CD4-positive, CD25-positive, alpha-beta regulatory T cell (primary cell): ENCODE data around the gene MEIS1. TPM values are rescaled to one million over a fixed set of nuclear protein-coding genes. Genes with fewer than 3 reads are reported as not detected.
A peak's percentile ranks its signal among the peaks of the same experiment; 100 is the strongest.
"Not testable (repeated sequence)": the region's sequence is repeated elsewhere in the genome, so short reads cannot be mapped to it uniquely, and the experiment has no call there.

ENCODE experiments used
- ATAC-seq, 2 donors: fragments of 150-1000 bp; cut with Tn5 transposase; one replicate each; pipeline ENCODE4 v1.10.0; 2021; ENCODE audit warnings: low read depth in 2 of 2, moderate number of reproducible peaks in 2 of 2, moderate library complexity in 1 of 2
- DNase-seq, 3 donors: peaks; one replicate each; pipeline versions ENCODE4 v3.0.0 to v3.0.0-alpha.2; 2012 to 2022; ENCODE audit warnings: mixed read lengths in 1 of 3
- H3K27ac ChIP-seq: one replicate; pipeline ENCODE4 v1.7.0; 2013; ENCODE audit warnings: mild to moderate bottlenecking, low read length; ENCODE audit not compliant: insufficient read depth, poor library complexity, severe bottlenecking
- H3K27me3 ChIP-seq: one replicate; pipeline ENCODE4 v1.7.0; 2013; ENCODE audit warnings: low read length; ENCODE audit not compliant: control insufficient read depth, insufficient read depth
- H3K36me3 ChIP-seq: one replicate; pipeline ENCODE4 v1.7.0; 2013; ENCODE audit warnings: mild to moderate bottlenecking, low read length, moderate library complexity; ENCODE audit not compliant: control insufficient read depth, insufficient read depth
- H3K4me1 ChIP-seq: 2 replicates; pipeline ENCODE4 v1.7.0; 2013; ENCODE audit warnings: mild to moderate bottlenecking, low read length; ENCODE audit not compliant: insufficient read depth, control insufficient read depth, poor library complexity, severe bottlenecking
- H3K4me3 ChIP-seq: one replicate; pipeline ENCODE4 v1.7.0; 2013; ENCODE audit warnings: low read depth, mild to moderate bottlenecking, low read length, moderate library complexity
- H3K9me3 ChIP-seq, 2 experiments: 1 replicate in 1 of 2; 2 replicates in 1 of 2; pipeline ENCODE4 v1.7.0; 2013; ENCODE audit warnings: low read length in 2 of 2, mild to moderate bottlenecking in 1 of 2, moderate library complexity in 1 of 2; ENCODE audit not compliant: control insufficient read depth in 2 of 2
- H3K27ac Mint-ChIP-seq, 3 donors: one replicate each; pipeline ENCODE4 v1.8.0; 2020 to 2022; ENCODE audit warnings: mild to moderate bottlenecking in 3 of 3, mixed read lengths in 3 of 3, moderate library complexity in 2 of 3
- H3K27me3 Mint-ChIP-seq: one replicate; pipeline ENCODE4 v1.8.0; 2022; ENCODE audit warnings: mild to moderate bottlenecking, mixed read lengths
- H3K36me3 Mint-ChIP-seq: one replicate; pipeline ENCODE4 v1.8.0; 2020; ENCODE audit warnings: mixed read lengths
- H3K4me1 Mint-ChIP-seq, 4 donors: one replicate each; pipeline ENCODE4 v1.8.0; 2020 to 2022; ENCODE audit warnings: mixed read lengths in 4 of 4, mild to moderate bottlenecking in 1 of 4
- H3K4me3 Mint-ChIP-seq, 4 donors: one replicate each; pipeline ENCODE4 v1.8.0; 2020 to 2022; ENCODE audit warnings: mild to moderate bottlenecking in 4 of 4, mixed read lengths in 4 of 4, moderate library complexity in 3 of 4
- H3K9me3 Mint-ChIP-seq, 7 donors: one replicate each; pipeline ENCODE4 v1.8.0; 2020 to 2022; ENCODE audit warnings: mixed read lengths in 7 of 7, mild to moderate bottlenecking in 3 of 7, moderate library complexity in 2 of 7
- polyA plus RNA-seq, 4 donors: library from polyadenylated mRNA; unstranded; fragments of 300-500 nt; fragmentation: Illumina TruSeq; gene quantifications; one replicate each; pipeline ENCODE4 v1.2.3, GENCODE V29; 2021
- total RNA-seq: library from RNA; stranded (reverse); gene quantifications from one replicate; pipeline ENCODE4 v1.2.3, GENCODE V29; 2022

MEIS1 gene
- total RNA-seq: 3.6 TPM
- not detected for polyA plus RNA-seq

DNA sequence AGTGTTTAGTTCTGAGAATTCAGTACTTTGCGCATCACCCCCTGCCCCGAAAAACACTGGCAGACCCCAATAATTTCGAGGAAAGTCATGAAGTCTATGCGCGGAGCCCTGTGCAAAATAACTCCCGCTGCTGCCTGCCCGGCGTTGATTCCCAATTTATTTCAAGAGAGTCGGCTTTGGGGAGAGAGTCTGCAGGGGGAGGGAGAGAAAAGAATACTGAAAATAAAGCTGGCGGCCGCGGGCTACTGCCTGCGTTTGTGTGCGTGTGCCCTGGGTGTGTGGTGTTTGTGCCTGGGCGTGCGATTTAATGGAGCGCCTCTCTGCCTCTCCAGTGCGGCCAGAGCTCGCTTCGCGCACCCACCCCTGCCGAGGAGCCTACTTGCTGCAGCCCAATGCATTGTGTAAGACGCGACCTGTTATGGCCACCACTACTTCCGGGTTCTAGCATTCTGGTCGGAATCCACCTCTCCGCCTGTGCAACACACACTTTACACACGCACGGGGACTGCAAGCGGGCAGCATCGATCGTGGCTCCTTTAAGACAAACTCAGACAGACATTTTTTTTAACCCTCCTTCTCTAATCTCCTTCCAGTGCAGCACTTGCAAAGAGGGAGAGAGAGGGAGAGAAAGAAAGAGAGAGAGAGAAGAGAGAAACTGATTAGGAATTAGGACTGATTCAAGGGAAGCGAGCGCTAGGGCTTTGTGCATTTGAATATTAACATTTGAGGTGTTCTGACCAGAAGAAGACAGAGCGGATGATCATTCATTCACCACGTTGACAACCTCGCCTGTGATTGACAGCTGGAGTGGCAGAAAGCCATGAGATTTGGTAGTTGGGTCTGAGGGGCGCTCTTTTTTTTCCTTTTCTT lies at the start of gene MEIS1:
TSS of gene MEIS1 (plus strand) at position 447 of the 870 bp plus-strand sequence. CDS start 732 bp downstream, outside the sequence.
- H3K27me3 ChIP-seq: peaks cover 47% of the 10 kb centered on the region
- H3K9me3 Mint-ChIP-seq: peaks cover 0 to 7% (median 0%) of the 10 kb centered on the region in 7 donors
- no peaks in the 10 kb centered on the region for H3K36me3 ChIP-seq
- peaks cover 98% of the 10 kb centered on the region for H3K27me3 Mint-ChIP-seq
- no peaks in the 10 kb centered on the region for H3K36me3 Mint-ChIP-seq
- peak within 1 kb of the TSS; percentile 44 for H3K4me3 ChIP-seq
- peak within 1 kb of the TSS; percentile 71 to 95 (median 73) for H3K4me3 Mint-ChIP-seq
- peak in 1 of 3 donors; percentile 49 for DNase-seq
- ATAC-seq: peak; percentile 14 to 47
- H3K27ac ChIP-seq: no peak within 1 kb of the TSS
- H3K27ac Mint-ChIP-seq: peak within 1 kb of the TSS in 1 of 3 donors; percentile 92
- peaks cover 28% of the 10 kb centered on the region for H3K4me1 ChIP-seq
- H3K9me3 ChIP-seq: no peaks in the 10 kb centered on the region
- peaks cover 0 to 37% (median 18%) of the 10 kb centered on the region in 4 donors for H3K4me1 Mint-ChIP-seq

DNA sequence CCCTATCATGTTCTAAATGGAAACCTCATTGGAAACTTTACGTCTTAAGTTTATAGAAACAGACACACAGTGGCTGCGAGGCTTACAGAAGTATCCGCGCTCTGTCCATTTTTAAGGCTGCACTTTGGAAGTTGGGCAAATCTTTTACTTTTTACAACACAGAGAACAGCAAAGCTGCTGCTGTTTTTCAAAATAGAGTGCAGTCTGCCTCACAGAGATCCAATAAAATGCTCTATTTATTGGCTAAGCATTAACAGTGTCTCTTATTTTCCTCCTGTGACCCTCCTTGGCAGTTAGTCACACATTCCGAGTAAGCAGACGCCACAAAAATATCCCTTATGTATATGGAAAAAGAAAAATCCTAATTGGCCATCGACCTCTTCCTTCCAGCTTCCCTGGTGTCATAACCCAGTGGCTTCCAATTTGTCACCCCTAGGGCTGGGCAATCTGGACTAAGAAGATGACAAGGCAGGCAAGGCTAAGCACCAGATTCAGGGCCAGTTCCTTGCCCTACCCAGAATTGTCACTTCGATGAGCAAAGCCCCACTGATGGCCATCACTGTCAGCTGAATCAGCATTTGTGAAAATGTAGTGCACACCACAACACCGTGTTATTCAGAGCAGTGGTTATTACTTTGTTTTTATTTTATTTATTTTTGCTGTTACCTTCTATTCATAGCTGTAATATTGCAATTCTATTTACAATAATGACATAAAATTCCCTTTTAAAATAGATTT lies 47.7 kb upstream of the MEIS1 start:
- Mint-ChIP-seq H3K4me1 (no peaks in the 10 kb centered on the region), H3K4me3 (no peak overlapping the region), H3K36me3 (no peaks in the 10 kb centered on the region), H3K9me3 (peaks cover 0 to 3% (median 0%) of the 10 kb centered on the region in 7 donors), H3K27ac (no peak overlapping the region), H3K27me3 (no peaks in the 10 kb centered on the region)
- ATAC-seq (no peak), DNase-seq (no peak)
- no peaks in the 10 kb centered on the region for H3K36me3 ChIP-seq
- H3K27ac ChIP-seq: no peak overlapping the region
- no peaks in the 10 kb centered on the region for H3K4me1 ChIP-seq
- H3K27me3 ChIP-seq: no peaks in the 10 kb centered on the region
- no peaks in the 10 kb centered on the region for H3K9me3 ChIP-seq
- H3K4me3 ChIP-seq: no peak overlapping the region

DNA sequence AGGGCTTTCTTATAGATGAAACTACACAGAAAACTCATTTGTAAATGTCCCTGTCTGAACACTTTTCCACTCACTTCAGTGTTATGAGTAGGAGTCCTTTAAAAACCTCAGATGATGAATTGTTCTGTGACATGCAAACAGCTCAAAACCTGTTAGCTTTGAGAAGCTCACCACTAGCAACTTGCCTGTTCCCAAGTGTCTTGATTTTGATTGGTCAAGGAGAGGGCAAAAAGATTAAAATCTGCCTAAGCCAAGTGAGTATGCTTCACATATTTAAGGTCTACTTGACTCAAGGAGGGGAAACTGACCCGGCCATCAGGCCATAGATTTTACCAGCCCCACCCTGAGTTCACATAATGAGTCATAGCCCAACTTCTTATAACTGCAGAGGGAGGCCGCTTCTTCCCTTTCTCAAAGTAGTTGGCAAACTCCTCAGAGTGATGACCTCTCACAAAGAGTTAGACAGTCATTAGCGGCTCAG lies 45.2 kb upstream of the MEIS1 start:
- H3K27ac ChIP-seq: no peak overlapping the region
- Mint-ChIP-seq H3K4me1 (no peaks in the 10 kb centered on the region), H3K4me3 (no peak overlapping the region)

DNA sequence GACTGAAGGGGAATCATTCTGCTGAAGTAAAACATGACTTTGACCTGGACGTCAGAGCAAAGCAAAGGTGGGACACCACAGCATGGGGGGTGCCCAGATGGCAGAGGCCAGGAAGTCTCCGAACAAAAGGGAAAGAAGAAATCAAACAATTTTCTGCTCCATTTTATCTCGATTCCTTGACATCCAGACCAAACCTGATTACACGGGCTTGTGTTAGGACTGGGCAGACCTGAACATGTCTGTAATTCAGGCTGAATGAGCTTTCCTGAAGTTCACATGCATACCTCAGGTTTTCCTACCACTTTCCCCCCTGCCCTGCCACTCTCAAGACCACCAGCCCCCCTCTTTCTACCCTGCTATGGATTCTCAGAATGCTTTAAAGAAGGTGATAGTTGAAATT lies 44.8 kb upstream of the MEIS1 start:
- no peak overlapping the region for H3K27ac Mint-ChIP-seq
- Histone ChIP-seq H3K27me3 (no peaks in the 10 kb centered on the region), H3K27ac (no peak overlapping the region), H3K9me3 (no peaks in the 10 kb centered on the region), H3K4me3 (no peak overlapping the region), H3K4me1 (no peaks in the 10 kb centered on the region), H3K36me3 (no peaks in the 10 kb centered on the region)
- H3K9me3 Mint-ChIP-seq: peaks cover 0 to 3% (median 0%) of the 10 kb centered on the region in 7 donors
- DNase-seq (no peak), ATAC-seq (no peak)
- no peak overlapping the region for H3K4me3 Mint-ChIP-seq
- H3K27me3 Mint-ChIP-seq: no peaks in the 10 kb centered on the region
- no peaks in the 10 kb centered on the region for H3K4me1 Mint-ChIP-seq
- no peaks in the 10 kb centered on the region for H3K36me3 Mint-ChIP-seq

More for the DNA sequence above, 45.2 kb upstream of the MEIS1 start:
- Histone ChIP-seq H3K36me3 (no peaks in the 10 kb centered on the region), H3K4me1 (no peaks in the 10 kb centered on the region), H3K4me3 (no peak overlapping the region), H3K27me3 (no peaks in the 10 kb centered on the region), H3K9me3 (no peaks in the 10 kb centered on the region)
- no peak overlapping the region for H3K27ac Mint-ChIP-seq
- no peaks in the 10 kb centered on the region for H3K36me3 Mint-ChIP-seq
- DNase-seq: no peak
- no peaks in the 10 kb centered on the region for H3K27me3 Mint-ChIP-seq
- peaks cover 0 to 3% (median 0%) of the 10 kb centered on the region in 7 donors for H3K9me3 Mint-ChIP-seq
- ATAC-seq: no peak

DNA sequence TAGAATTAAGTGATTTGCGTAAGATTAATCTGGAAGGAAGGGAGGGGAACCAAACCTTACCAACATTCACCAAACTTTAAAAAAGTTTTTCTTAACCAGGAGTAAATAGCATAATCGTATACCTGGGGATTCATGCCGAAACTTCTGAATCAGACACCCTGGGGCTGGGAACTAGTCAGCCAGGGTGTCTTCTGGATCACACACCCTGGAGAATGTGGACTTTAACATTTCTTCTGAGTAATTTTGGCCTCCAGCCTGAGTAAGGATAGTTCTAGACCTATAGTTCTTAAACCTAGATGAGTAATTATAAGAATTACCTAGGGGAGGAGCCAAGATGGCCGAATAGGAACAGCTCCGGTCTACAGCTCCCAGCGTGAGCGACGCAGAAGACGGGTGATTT lies 44.1 kb upstream of the MEIS1 start:
- Histone ChIP-seq H3K36me3 (no peaks in the 10 kb centered on the region), H3K9me3 (no peaks in the 10 kb centered on the region), H3K27me3 (no peaks in the 10 kb centered on the region), H3K4me3 (no peak overlapping the region), H3K4me1 (no peaks in the 10 kb centered on the region), H3K27ac (no peak overlapping the region)
- ATAC-seq: no peak
- DNase-seq: no peak
- H3K4me3 Mint-ChIP-seq: no peak overlapping the region
- H3K36me3 Mint-ChIP-seq: no peaks in the 10 kb centered on the region
- no peaks in the 10 kb centered on the region for H3K27me3 Mint-ChIP-seq
- no peaks in the 10 kb centered on the region for H3K4me1 Mint-ChIP-seq
- no peak overlapping the region for H3K27ac Mint-ChIP-seq
- peaks cover 0 to 3% (median 0%) of the 10 kb centered on the region in 7 donors for H3K9me3 Mint-ChIP-seq

DNA sequence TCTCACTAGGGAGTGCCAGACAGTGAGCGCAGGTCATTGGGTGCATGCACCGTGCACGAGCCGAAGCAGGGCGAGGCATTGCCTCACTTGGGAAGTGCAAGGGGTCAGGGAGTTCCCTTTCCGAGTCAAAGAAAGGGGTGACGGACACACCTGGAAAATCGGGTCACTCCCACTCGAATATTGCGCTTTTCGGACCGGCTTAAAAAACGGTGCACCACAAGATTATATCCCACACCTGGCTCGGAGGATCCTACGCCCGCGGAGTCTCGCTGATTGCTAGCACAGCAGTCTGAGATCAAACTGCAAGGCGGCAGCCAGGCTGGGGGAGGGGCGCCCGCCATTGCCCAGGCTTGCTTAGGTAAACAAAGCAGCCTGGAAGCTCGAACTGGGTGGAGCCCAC lies 43.7 kb upstream of the MEIS1 start:
- H3K4me1 ChIP-seq, H3K4me3 Mint-ChIP-seq, H3K4me3 ChIP-seq, H3K27ac Mint-ChIP-seq, H3K4me1 Mint-ChIP-seq, H3K36me3 ChIP-seq, H3K27ac ChIP-seq, H3K27me3 Mint-ChIP-seq, H3K9me3 Mint-ChIP-seq, H3K27me3 ChIP-seq, DNase-seq, ATAC-seq, H3K9me3 ChIP-seq, H3K36me3 Mint-ChIP-seq: not testable (repeated sequence)

DNA sequence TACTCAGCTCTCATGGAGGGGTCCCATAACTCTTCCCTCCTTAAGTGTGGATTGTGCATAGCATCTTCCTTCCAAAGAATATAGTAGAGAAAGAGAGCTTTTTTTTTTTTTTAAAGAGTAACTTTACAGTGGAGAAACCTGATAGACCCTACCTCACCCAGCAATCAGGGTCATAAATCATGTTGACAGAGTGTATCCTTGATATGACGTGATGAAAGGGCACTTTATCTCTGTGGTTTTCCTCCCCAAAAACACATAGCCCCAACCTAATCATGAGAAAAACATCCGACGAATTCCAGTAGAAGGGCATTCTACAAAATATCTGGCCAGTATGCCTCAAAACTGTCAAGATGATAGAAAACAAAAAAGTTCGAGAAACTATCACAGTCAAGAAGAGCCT lies 29.5 kb upstream of the MEIS1 start:
- Histone ChIP-seq H3K27me3 (no peaks in the 10 kb centered on the region), H3K9me3 (peaks cover 0 to 3% of the 10 kb centered on the region in 2 experiments), H3K4me3 (no peak overlapping the region), H3K4me1 (no peaks in the 10 kb centered on the region), H3K36me3 (no peaks in the 10 kb centered on the region), H3K27ac (no peak overlapping the region)
- H3K36me3 Mint-ChIP-seq: no peaks in the 10 kb centered on the region
- H3K27me3 Mint-ChIP-seq: no peaks in the 10 kb centered on the region
- DNase-seq (no peak), ATAC-seq (no peak)
- no peaks in the 10 kb centered on the region for H3K4me1 Mint-ChIP-seq
- no peak overlapping the region for H3K27ac Mint-ChIP-seq
- peaks cover 0 to 24% (median 2%) of the 10 kb centered on the region in 7 donors for H3K9me3 Mint-ChIP-seq
- no peak overlapping the region for H3K4me3 Mint-ChIP-seq
